GM18858 (cell line): Measurements from ENCODE around the gene TMEM127.
"Not testable (repeated sequence)": the region's sequence is repeated elsewhere in the genome, so short reads cannot be mapped to it uniquely, and the experiment has no call there.

Experiments used
- ATAC-seq: cut with Tn5 transposase; IDR thresholded peaks from one replicate; pipeline ENCODE4 v1.9.1; 2021; ENCODE audit not compliant: unreplicated experiment

Gene TMEM127

GRCh38 chr2:96265840-96266679, at the start of gene TMEM127, which contains the start of gene CIAO1:
TMEM127 (minus strand) TSS chr2:96265997; CDS start chr2:96265381, 616 bp downstream.
CIAO1 (plus strand) TSS chr2:96266225; CDS start chr2:96266351, 126 bp downstream.
- ATAC-seq, result peak; percentile 87

DNA sequence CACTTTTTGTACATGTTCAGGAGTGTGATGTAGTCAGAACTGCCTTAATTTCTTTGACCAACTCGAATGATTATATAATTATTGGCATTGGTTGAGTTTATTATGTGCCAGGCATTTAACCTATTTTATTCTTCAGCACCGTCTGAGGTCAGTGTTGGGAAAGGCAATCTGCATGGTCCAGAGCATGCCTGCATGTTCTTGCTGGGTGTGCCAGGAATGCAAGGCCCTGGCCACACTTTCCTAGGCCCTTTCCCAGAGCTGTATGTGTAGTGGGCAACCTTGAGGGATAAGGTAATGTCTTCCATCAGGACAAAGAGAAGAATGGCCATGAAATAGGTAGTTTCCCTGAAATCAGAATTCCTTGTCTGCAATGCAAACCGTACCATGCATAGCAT, 49.2 kb upstream of the TMEM127 start:
- ATAC-seq, result no peak

- ATAC-seq, result no peak
Measured at GRCh38 chr2:96308248-96308647, 42.5 kb upstream of the TMEM127 start.

DNA sequence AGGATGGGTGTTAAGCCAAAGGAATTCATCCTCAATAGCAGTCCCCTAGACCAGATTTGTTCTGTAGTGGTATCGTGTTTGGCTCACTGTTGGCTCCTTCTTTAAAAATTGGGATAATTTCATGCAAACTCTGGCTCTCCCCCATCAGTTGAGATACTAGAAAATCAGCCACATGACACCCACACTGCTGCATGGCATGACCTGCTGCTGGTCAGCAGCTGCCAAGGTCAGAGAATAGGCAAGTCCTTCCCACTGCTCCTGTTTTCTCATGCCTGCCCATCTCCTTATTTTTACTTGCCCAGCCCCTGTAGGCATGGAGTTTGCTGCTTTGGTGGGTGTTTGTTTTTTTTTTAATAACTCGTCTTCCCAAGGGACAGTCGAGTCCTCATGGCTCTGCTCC, 40.6 kb upstream of the TMEM127 start:
- no peak for ATAC-seq

DNA sequence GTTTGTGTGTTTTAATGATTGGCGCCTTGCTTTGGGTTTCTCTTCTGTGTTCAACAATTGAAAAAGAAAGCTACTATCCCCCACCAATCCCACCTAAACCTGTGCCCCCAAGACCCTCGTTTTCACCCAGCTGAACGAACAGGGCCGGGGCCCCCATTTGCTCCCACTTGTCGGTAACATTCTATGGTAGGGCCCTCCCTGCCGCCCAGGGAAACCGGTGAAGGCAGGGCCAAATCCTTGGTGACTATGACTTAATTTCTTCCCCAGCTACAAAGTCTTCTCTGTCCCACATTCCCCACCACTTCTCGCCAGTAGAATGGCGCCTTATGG, 40.1 kb upstream of the TMEM127 start:
- ATAC-seq, result no peak

DNA sequence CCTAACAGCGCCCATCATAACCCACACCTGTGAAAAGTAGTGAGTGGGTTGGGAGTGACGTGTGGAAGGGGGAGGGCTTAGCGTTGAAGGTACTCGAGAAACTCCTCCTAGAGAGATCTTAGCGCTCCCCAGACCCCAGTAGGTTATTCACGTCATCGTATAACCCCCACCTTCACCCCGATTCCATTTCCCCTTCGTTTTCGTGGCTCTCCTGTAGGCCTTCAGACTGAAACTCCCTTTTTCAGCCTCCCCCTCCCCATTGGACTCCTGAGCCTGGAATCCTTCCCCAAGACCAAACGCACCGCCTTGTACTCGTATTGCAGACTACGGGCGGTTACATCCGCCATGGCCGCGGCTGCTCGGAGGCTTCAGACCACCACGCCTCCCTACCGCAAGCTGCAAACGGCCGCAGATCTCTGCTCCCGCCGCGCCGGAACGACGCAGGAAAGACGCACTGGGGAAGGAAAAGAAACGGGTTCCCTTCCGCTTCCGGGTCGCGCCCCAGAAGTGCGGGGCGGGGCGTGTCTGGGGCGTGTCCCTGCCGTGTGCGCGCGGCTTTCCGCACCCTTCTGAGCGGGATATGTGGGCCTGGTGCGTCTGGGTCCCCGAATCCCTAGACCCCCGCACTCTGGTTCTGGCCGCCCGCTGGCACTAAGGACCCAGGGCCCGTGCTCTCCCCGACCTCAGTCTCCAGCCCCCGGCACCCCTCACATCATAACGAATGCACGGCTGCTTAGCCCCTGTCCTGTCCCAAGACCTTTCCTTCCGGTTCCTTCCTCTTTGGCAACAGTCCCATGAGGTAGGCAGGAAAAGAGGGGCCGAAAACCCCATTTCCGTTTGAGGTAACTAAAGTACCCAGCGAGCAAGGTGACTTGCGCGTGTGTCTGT, 39.5 kb upstream of the TMEM127 start, which contains the start of gene SNRNP200:
Gene SNRNP200, minus strand, starts transcription at position 456 of the 888 bp plus-strand sequence. Its CDS starts 109 bp downstream, at position 347.
- peak; percentile 72 for ATAC-seq

- ATAC-seq, result no peak
Measured at GRCh38 chr2:96304606-96305005, 38.8 kb upstream of the TMEM127 start.

DNA sequence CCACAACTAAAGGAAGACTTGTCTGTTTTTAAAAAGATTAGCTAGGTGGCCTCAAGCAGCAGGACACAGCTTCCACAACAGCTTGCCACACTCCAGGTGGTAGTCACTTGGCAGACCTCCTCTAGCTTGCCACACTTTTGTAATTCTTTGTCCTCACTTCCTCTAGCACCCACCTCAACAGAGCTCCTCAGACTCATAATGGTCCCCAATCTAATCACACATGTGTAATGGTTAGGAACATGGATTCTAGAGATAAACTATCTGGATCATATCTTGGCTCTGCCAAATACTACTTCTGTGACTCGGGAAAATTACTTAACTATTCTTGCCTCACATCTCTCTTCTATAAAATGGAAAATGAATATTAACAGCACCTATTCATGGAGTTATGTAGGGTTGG, 36.1 kb upstream of the TMEM127 start:
- no peak for ATAC-seq

DNA sequence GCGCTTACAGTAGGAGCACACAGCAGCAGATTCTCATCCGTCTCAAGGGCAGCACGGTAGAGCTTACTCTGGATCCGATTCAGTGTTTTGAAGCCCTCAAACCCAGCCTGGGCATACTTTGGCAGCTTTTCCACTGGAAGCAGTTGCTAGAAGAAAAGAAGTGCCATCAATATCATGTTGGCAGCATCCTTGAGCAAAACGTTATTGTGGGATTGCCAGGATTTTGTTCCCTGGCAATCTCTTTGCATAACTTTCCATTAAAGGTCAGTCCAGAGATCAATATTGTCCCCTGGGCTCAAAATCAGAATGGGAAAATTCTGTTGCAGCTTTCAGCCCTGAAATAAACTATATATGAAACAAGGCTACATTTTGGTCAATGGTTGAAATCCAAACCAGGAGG, 31.1 kb upstream of the TMEM127 start:
- no peak for ATAC-seq

GRCh38 chr2:96294271-96294670, 28.5 kb upstream of the TMEM127 start:
- ATAC-seq, result not testable (repeated sequence)

DNA sequence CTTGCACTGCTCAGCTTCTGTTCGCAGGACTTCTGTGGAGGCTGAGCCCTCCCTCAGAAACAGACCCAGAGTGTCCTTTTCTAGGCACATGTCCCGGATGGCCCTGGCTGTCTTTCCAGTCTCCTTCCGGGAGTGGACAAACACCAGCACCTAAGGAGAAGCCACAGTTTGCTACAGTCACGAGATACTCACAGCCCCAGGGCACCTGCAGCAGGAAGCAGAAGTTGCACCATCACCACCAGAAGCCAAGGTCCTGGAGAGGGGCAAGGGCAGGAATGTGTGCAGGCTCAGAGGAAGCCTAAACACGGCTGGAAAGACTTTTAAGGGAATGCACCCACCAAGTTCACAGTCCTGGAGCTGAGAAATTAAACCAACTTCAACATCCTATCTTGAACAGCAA, 26.0 kb upstream of the TMEM127 start:
- ATAC-seq, result no peak

- ATAC-seq, result no peak
Measured at GRCh38 chr2:96287273-96287856, 21.6 kb upstream of the TMEM127 start.

- ATAC-seq, result no peak
Measured at GRCh38 chr2:96276787-96277499, 11.1 kb upstream of the TMEM127 start.

DNA sequence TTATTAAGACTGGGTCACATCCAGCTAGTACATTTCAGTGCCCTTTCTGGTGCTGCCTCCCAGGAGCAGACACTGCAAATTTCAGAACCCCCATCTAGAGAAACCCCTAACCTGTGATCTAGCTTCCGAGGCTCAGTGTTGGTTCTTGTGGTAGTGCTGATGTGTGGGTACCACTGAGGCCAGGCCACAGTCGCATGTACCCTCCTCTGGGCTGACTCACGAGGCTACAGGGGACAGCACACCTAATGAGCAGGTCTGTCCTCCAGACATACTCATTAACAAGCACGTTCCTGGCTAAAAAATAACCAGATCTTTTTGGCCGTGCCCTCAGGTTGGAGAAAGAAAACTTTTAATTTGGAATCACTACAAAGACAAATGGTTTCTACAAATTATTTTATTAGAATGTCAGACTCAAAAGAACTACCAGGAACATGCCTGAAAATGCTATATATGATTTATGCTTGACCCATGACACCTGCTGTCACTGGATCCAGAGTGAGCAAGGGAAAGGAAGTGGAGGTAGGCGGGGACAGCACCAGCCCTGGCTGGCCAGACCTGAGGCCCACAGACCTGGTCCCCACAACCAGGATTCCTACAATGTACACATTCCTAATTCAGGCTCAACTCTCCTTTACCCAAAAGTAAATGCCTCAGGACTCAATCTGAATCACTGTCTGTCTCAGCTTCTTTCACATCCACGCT, 8.7 kb upstream of the TMEM127 start:
- ATAC-seq, result no peak

GRCh38 chr2:96273763-96274162, 8.0 kb upstream of the TMEM127 start:
- ATAC-seq, result no peak

DNA sequence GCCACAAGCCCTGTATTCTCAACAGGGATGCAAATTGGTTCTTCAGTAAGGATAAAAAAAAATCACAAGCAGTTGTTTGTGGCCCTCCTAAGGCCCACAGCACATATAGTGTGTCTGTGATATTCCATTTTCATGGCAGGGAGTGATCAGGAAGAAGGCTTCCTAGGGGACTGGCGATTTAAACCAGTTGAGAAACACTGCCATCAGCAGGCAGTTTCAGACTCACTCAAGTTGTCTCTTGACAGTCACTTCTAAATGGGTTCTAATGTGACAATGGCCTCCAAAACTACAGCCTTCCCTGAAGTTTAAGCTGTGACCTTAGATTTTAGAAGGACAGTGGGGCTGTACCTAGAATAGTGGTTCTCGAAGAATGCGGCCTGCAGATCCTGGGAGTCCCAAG, 6.2 kb upstream of the TMEM127 start:
- no peak for ATAC-seq

- ATAC-seq, result no peak
Measured at GRCh38 chr2:96267159-96267971, 1.6 kb upstream of the TMEM127 start.

GRCh38 chr2:96265349-96265839, 403 bp downstream of the TMEM127 start:
- no peak for ATAC-seq

DNA sequence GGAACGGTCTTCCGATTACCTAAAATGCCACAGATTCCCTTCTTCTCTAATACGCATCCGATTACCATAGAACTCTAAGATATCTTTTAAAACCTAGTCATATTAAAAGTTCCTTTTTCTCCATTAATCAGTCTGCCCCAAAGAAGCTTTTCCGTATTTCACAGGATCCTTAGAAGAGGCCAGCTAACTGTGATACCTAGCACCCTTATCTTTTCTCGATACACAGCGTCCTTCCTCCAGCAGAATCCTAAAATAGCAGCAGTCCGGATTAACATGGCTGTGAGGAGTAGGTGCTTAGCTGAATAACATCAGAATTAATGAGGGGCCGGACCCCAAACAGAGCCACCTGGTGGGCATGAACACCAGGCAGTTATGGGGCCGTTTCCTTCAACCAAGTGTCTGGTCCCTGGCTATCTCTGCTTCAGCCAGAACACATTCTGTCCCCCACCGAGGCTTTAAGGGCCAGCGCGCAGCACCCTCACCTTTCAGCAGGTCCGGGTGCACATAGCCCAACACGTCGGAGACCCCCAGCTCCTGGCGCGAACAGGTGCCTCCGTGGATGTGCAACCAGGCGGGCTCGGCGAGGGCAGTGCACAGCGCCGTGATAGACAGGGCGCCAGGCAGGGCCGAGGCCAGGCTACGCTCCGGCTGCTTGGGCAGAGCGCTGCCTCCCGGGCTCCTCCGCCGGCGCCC, 995 bp downstream of the TMEM127 start:
- ATAC-seq, result no peak
